Measurements from ENCODE around the gene FHL5. TPM values are rescaled to one million over a fixed set of nuclear protein-coding genes. Genes with fewer than 3 reads are reported as not detected.

Gene FHL5
- total RNA-seq, 1 donor from 2014 or later, result not detected

DNA sequence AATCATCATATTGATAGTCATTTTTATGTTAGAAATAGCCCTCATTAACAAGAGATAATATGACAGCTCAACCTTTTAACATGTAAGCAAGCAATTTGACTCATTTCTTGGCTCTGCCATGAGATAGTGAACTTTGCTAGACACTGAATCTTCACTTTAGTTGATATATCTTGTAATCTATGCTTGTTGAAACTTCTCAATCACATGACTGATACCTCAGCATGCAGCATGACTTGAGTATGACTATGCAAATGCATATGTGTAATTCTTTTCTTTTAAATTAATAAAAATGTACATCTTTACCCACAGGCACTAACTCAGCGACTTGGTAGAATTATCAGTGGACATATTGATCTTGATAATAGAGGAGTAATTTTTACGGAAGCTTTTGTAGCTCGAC, 34.7 kb upstream of the FHL5 start:
- Mint-ChIP-seq H3K36me3 (ENCODE audit: insufficient read depth) (peaks cover 33% of the 10 kb centered on the region), H3K27ac (no peak overlapping the region), H3K4me1 (ENCODE audit: low read depth) (peaks cover 2% of the 10 kb centered on the region), H3K4me3 (ENCODE audit: low read depth) (no peak overlapping the region), H3K9me3 (ENCODE audit: low read depth) (no peaks in the 10 kb centered on the region), H3K27me3 (no peaks in the 10 kb centered on the region)
- no peak for TF ChIP-seq CTCF (IDR thresholded peaks at IDR 0.05; ENCODE audit: unreplicated experiment)
- no peak for DNase-seq (ENCODE audit: low spot score, unreplicated experiment)

DNA sequence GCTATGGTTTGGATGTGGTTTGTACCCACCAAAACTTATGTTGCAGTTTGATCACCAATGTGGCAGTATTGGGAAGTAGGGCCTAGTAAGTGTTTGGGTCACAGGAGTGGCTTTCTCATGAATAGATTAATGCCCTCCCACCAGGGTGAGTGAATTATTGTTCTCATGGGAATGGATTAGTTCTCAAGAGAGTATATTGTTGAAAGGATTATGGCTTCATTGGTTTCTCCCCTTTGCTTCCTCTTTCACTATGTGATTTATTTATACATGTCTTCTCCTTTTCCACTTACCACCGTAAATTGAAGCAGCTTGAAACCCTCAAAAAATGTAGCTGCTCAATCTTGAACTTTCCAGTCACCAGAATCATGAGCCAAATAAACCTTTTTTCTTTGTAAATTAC, 30.5 kb upstream of the FHL5 start:
- no peak overlapping the region for H3K27ac Mint-ChIP-seq
- no peaks in the 10 kb centered on the region for H3K9me3 Mint-ChIP-seq (ENCODE audit: low read depth)
- no peak for DNase-seq (ENCODE audit: low spot score, unreplicated experiment)
- no peak overlapping the region for H3K4me3 Mint-ChIP-seq (ENCODE audit: low read depth)
- TF ChIP-seq CTCF (IDR thresholded peaks at IDR 0.05; ENCODE audit: unreplicated experiment), result no peak
- peaks cover 24% of the 10 kb centered on the region for H3K36me3 Mint-ChIP-seq (ENCODE audit: insufficient read depth)
- no peaks in the 10 kb centered on the region for H3K27me3 Mint-ChIP-seq
- H3K4me1 Mint-ChIP-seq (ENCODE audit: low read depth), result peaks cover 5% of the 10 kb centered on the region

DNA sequence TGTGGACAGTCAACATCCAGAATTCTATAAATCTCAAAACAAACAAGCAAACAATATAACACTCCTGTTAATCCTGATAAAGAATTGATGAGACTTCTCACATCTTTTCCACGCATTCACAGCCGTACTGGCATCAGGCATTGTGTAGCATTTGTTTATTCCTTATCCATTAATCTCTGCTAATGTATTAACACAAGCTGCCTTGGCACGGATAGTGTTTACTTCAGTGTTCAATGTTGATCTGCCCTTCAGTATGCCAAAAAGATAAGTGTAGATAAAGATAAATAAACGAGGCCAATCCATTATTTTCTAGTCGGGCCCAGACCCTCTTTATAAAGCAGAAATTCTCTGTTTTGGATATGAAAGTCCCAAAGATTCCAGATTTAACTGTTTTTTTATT, 25.2 kb upstream of the FHL5 start:
- no peak for TF ChIP-seq CTCF (IDR thresholded peaks at IDR 0.05; ENCODE audit: unreplicated experiment)
- Mint-ChIP-seq H3K4me1 (ENCODE audit: low read depth) (peaks cover 16% of the 10 kb centered on the region), H3K36me3 (ENCODE audit: insufficient read depth) (peaks cover 10% of the 10 kb centered on the region), H3K27ac (no peak overlapping the region), H3K4me3 (ENCODE audit: low read depth) (no peak overlapping the region), H3K27me3 (no peaks in the 10 kb centered on the region), H3K9me3 (ENCODE audit: low read depth) (no peaks in the 10 kb centered on the region)
- no peak for DNase-seq (ENCODE audit: low spot score, unreplicated experiment)

GRCh38 chr6:96542702-96543101, 20.2 kb upstream of the FHL5 start:
- Mint-ChIP-seq H3K27me3 (no peaks in the 10 kb centered on the region), H3K4me1 (ENCODE audit: low read depth) (peaks cover 9% of the 10 kb centered on the region), H3K4me3 (ENCODE audit: low read depth) (no peak overlapping the region), H3K9me3 (ENCODE audit: low read depth) (peaks cover 7% of the 10 kb centered on the region), H3K27ac (no peak overlapping the region), H3K36me3 (ENCODE audit: insufficient read depth) (peaks cover 30% of the 10 kb centered on the region)
- DNase-seq (ENCODE audit: low spot score, unreplicated experiment), result no peak
- peak; percentile 52 for TF ChIP-seq CTCF (IDR thresholded peaks at IDR 0.05; ENCODE audit: unreplicated experiment)

DNA sequence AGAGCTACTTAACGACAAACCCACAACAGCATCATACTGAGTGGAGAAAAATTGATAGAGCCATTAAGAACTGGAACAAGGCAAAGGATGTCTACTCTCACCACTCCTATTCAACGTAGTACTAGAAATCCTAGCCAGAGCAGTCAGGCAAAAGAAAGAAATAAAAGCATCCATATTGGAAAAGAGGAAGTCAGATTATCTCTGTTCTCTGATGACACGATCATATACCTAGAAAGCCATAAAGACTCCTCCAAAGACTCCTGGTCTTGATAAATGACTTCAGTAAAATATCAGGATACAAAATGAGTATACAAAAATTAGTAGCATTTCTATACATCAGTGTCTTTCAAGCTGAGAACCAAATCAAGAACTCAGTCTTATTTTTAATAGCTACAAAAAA, 17.0 kb upstream of the FHL5 start:
- Mint-ChIP-seq H3K27ac (no peak overlapping the region), H3K36me3 (ENCODE audit: insufficient read depth) (peaks cover 28% of the 10 kb centered on the region), H3K9me3 (ENCODE audit: low read depth) (peaks cover 7% of the 10 kb centered on the region), H3K27me3 (no peaks in the 10 kb centered on the region), H3K4me1 (ENCODE audit: low read depth) (no peaks in the 10 kb centered on the region), H3K4me3 (ENCODE audit: low read depth) (no peak overlapping the region)
- DNase-seq (ENCODE audit: low spot score, unreplicated experiment), result no peak
- TF ChIP-seq CTCF (IDR thresholded peaks at IDR 0.05; ENCODE audit: unreplicated experiment), result no peak
